ENCODE data around the gene ALG9. TPM values are rescaled to one million over a fixed set of nuclear protein-coding genes. Genes with fewer than 3 reads are reported as not detected.
"Not testable (repeated sequence)": the region's sequence is repeated elsewhere in the genome, so short reads cannot be mapped to it uniquely, and the experiment has no call there.

The ALG9 gene
- total and polyA plus RNA-seq, 7 donors, result 9.6 to 21.9 (median 15.3) TPM

GRCh38 chr11:111908639-111909305 lies 37.4 kb upstream of the ALG9 start:
- Histone ChIP-seq H3K27me3 (ENCODE audit: insufficient read depth in 3 of 3, low read length in 2 of 3) (no peaks in the 10 kb centered on the region), H3K4me1 (peaks cover 4% of the 10 kb centered on the region), H3K27ac (peak overlapping the region; percentile 95), H3K9me3 (no peaks in the 10 kb centered on the region), H3K36me3 (ENCODE audit: insufficient read depth in 1 of 2, low read depth in 1 of 2) (peaks cover 0 to 30% of the 10 kb centered on the region in 2 donors), H3K4me3 (peak overlapping the region; percentile 82)
- WGBS, 3 donors, result 52 to 60% (median 54%) methylated on average over 5 of the region's 5 CpGs
- intact Hi-C loops (cut with DNase I), result no loop called here
- no peak for TF ChIP-seq CTCF (IDR thresholded peaks at IDR 0.05)
- DNase-seq, result no peak
- ATAC-seq, result no peak

- ATAC-seq (peak; percentile 24 to 48 (median 36)), DNase-seq (no peak)
- Histone ChIP-seq H3K4me1 (peaks cover 4% of the 10 kb centered on the region), H3K27ac (peak overlapping the region; percentile 95), H3K27me3 (ENCODE audit: insufficient read depth in 3 of 3, low read length in 2 of 3) (no peaks in the 10 kb centered on the region), H3K9me3 (no peaks in the 10 kb centered on the region), H3K4me3 (no peak overlapping the region), H3K36me3 (ENCODE audit: insufficient read depth in 1 of 2, low read depth in 1 of 2) (peaks cover 0 to 30% of the 10 kb centered on the region in 2 donors)
- intact Hi-C loops (cut with DNase I), result no loop called here
- no peak for TF ChIP-seq CTCF (IDR thresholded peaks at IDR 0.05)
- 53 to 72% (median 61%) methylated on average over 1 of the region's 1 CpG for WGBS, 3 donors
Observed at GRCh38 chr11:111906680-111907079, 35.3 kb upstream of the ALG9 start.

GRCh38 chr11:111905411-111905810 lies 34.0 kb upstream of the ALG9 start:
- ATAC-seq (no peak), DNase-seq (no peak)
- no peaks in the 10 kb centered on the region for H3K9me3 ChIP-seq
- no peaks in the 10 kb centered on the region for H3K27me3 ChIP-seq (ENCODE audit: insufficient read depth in 3 of 3, low read length in 2 of 3)
- peaks cover 0 to 26% of the 10 kb centered on the region in 2 donors for H3K36me3 ChIP-seq (ENCODE audit: insufficient read depth in 1 of 2, low read depth in 1 of 2)
- no peak for TF ChIP-seq CTCF (IDR thresholded peaks at IDR 0.05)
- intact Hi-C loops (cut with DNase I), result no loop called here
- H3K4me1 ChIP-seq, result peaks cover 4% of the 10 kb centered on the region
- 13 to 35% (median 19%) methylated on average over 2 of the region's 2 CpGs for WGBS, 3 donors
- H3K4me3 ChIP-seq, result no peak overlapping the region
- peak overlapping the region; percentile 95 for H3K27ac ChIP-seq

GRCh38 chr11:111886844-111887243 lies 15.5 kb upstream of the ALG9 start:
- Histone ChIP-seq H3K9me3 (no peaks in the 10 kb centered on the region), H3K4me1 (no peaks in the 10 kb centered on the region), H3K27me3 (ENCODE audit: insufficient read depth in 3 of 3, low read length in 2 of 3) (no peaks in the 10 kb centered on the region), H3K27ac (no peak overlapping the region), H3K4me3 (no peak overlapping the region), H3K36me3 (ENCODE audit: insufficient read depth in 1 of 2, low read depth in 1 of 2) (no peaks in the 10 kb centered on the region)
- TF ChIP-seq CTCF (IDR thresholded peaks at IDR 0.05), result no peak
- DNase-seq (no peak), ATAC-seq (no peak)
- WGBS, 3 donors, result 75 to 89% (median 86%) methylated on average over 2 of the region's 2 CpGs
- intact Hi-C loops (cut with DNase I), result no loop called here

GRCh38 chr11:111886032-111886431 lies 14.7 kb upstream of the ALG9 start:
- no peaks in the 10 kb centered on the region for H3K36me3 ChIP-seq (ENCODE audit: insufficient read depth in 1 of 2, low read depth in 1 of 2)
- H3K27ac ChIP-seq, result no peak overlapping the region
- 81 to 94% (median 91%) methylated on average over 4 of the region's 4 CpGs for WGBS, 3 donors
- no peak for ATAC-seq
- H3K4me3 ChIP-seq, result no peak overlapping the region
- no peak for DNase-seq
- H3K27me3 ChIP-seq (ENCODE audit: insufficient read depth in 3 of 3, low read length in 2 of 3), result no peaks in the 10 kb centered on the region
- H3K9me3 ChIP-seq, result no peaks in the 10 kb centered on the region
- no peaks in the 10 kb centered on the region for H3K4me1 ChIP-seq
- intact Hi-C loops (cut with DNase I), result no loop called here
- no peak for TF ChIP-seq CTCF (IDR thresholded peaks at IDR 0.05)

- H3K4me3 ChIP-seq; H3K27me3 ChIP-seq (ENCODE audit: insufficient read depth in 3 of 3, low read length in 2 of 3); DNase-seq; H3K27ac ChIP-seq; H3K36me3 ChIP-seq (ENCODE audit: insufficient read depth in 1 of 2, low read depth in 1 of 2); intact Hi-C loops (cut with DNase I); ATAC-seq; H3K9me3 ChIP-seq; H3K4me1 ChIP-seq: not testable (repeated sequence)
- 63 to 97% (median 80%) methylated on average over 4 of the region's 4 CpGs for WGBS, 3 donors
Observed at GRCh38 chr11:111885053-111885452, 13.7 kb upstream of the ALG9 start.
